ENCODE measurements around the gene CCDC71L.

- TF ChIP-seq YY1 (IDR thresholded peaks at IDR 0.05; ENCODE audit: insufficient read depth, insufficient read length), result no peak
- TF ChIP-seq ZNF274 (IDR thresholded peaks at IDR 0.05; ENCODE audit: low read depth, low read length), result no peak
- no peak for TF ChIP-seq SUZ12 (IDR thresholded peaks at IDR 0.05; ENCODE audit: extremely low read depth, insufficient read depth, insufficient read length)
These were observed 40.9 kb downstream of the CCDC71L start for GRCh38 chr7:106620034-106620433.

All from NT2/D1 (cell line).